ENCODE data around the gene ERC1. TPM values are rescaled to one million over a fixed set of nuclear protein-coding genes. Genes with fewer than 3 reads are reported as not detected.

Gene ERC1
- total RNA-seq, 1 donor from 2014 or later, result 82.2 TPM

DNA sequence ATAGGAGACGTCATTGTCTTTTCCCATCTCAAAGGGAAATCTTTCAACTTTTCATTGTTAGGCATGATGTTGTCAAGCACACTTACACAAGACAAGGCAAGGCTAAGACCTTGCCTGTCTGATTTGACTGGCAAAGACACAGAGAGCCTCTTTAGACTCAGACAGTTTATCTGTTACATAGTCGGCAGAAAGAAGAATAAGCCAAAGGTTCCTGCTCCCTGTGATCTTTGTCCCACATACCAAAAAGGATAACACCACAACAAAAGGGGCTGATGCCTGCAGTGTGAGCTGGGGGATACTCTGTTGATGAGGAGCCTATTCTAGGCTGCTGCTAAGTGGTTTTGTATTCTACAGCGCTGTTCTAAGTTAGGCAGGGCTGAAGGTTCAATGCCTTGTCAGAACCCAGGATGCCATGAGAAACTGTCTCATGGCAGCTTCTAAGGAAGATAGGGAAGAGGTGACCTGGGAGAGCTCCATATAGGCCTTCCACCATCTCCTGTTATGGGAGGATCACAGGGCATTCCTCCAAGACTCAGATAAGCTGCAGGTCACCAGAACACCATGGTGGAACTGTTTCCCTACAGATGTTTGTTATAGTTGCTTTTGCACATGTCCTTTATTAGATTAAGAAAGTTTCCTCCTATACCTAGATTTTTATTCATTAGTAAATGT, 12.7 kb downstream of the ERC1 start:
- H3K4me1 Mint-ChIP-seq (ENCODE audit: low read depth, unreplicated experiment), result no peaks in the 10 kb centered on the region
- TF ChIP-seq, protein P1, sequence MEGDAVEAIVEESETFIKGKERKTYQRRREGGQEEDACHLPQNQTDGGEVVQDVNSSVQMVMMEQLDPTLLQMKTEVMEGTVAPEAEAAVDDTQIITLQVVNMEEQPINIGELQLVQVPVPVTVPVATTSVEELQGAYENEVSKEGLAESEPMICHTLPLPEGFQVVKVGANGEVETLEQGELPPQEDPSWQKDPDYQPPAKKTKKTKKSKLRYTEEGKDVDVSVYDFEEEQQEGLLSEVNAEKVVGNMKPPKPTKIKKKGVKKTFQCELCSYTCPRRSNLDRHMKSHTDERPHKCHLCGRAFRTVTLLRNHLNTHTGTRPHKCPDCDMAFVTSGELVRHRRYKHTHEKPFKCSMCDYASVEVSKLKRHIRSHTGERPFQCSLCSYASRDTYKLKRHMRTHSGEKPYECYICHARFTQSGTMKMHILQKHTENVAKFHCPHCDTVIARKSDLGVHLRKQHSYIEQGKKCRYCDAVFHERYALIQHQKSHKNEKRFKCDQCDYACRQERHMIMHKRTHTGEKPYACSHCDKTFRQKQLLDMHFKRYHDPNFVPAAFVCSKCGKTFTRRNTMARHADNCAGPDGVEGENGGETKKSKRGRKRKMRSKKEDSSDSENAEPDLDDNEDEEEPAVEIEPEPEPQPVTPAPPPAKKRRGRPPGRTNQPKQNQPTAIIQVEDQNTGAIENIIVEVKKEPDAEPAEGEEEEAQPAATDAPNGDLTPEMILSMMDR (IDR thresholded peaks at IDR 0.05; ENCODE audit: partially characterized antibody, unreplicated experiment), result no peak
- no peaks in the 10 kb centered on the region for H3K36me3 Mint-ChIP-seq (ENCODE audit: unreplicated experiment)
- DNase-seq, result no peak
- H3K27me3 Mint-ChIP-seq (ENCODE audit: unreplicated experiment), result no peaks in the 10 kb centered on the region
- H3K27ac Mint-ChIP-seq (ENCODE audit: unreplicated experiment), result no peak overlapping the region
- peaks cover under 1% of the 10 kb centered on the region for H3K9me3 Mint-ChIP-seq (ENCODE audit: unreplicated experiment)
- no peak overlapping the region for H3K4me3 Mint-ChIP-seq (ENCODE audit: unreplicated experiment)

DNA sequence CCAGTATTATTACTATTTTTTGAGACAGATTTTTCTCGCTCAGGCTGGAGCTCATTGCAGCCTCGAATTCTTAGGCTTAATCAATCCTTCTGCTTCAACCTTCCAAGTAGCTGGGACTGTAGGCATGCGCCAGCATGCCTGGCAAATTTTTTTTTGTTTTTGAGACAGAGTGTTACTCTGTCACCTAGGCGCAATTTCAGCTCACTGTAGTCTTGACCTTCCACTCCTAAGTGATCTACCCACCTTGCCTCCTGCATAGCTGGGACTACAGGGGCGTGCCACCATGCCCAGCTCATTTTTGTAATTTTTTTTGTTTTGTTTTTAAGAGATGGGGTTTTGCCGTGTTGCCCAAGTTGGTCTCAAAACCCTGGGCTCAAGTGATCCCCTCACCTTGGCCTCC, 15.2 kb downstream of the ERC1 start:
- TF ChIP-seq, protein P1 (IDR thresholded peaks at IDR 0.05; ENCODE audit: partially characterized antibody, unreplicated experiment), result no peak
- DNase-seq, result no peak
- no peaks in the 10 kb centered on the region for H3K36me3 Mint-ChIP-seq (ENCODE audit: unreplicated experiment)
- no peak overlapping the region for H3K27ac Mint-ChIP-seq (ENCODE audit: unreplicated experiment)
- H3K27me3 Mint-ChIP-seq (ENCODE audit: unreplicated experiment), result peaks cover 1% of the 10 kb centered on the region
- H3K9me3 Mint-ChIP-seq (ENCODE audit: unreplicated experiment), result peaks cover 2% of the 10 kb centered on the region
- no peak overlapping the region for H3K4me3 Mint-ChIP-seq (ENCODE audit: unreplicated experiment)
- no peaks in the 10 kb centered on the region for H3K4me1 Mint-ChIP-seq (ENCODE audit: low read depth, unreplicated experiment)

DNA sequence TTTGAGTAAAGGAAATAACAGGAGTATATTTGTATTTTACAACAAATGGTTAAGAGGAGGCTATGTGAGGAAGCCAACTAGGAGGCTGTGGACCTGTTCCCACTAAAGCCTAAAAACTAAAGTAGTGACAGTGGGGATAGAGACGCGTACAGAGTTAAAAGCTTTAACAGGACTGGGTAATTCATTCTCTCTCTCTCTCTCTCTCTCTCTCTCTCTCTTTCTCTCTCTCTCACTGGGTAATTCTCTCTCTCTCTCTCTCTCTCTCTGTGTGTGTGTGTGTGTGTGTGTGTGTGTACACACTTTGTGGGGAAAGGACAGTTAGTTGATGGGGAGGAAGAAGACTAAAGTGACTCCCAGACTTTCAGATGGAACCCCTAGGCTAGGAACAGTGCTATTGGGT, 16.3 kb downstream of the ERC1 start:
- peaks cover 1% of the 10 kb centered on the region for H3K27me3 Mint-ChIP-seq (ENCODE audit: unreplicated experiment)
- H3K36me3 Mint-ChIP-seq (ENCODE audit: unreplicated experiment), result no peaks in the 10 kb centered on the region
- H3K9me3 Mint-ChIP-seq (ENCODE audit: unreplicated experiment), result peaks cover 2% of the 10 kb centered on the region
- H3K27ac Mint-ChIP-seq (ENCODE audit: unreplicated experiment), result no peak overlapping the region
- DNase-seq, result no peak
- no peaks in the 10 kb centered on the region for H3K4me1 Mint-ChIP-seq (ENCODE audit: low read depth, unreplicated experiment)
- TF ChIP-seq, protein P1 (IDR thresholded peaks at IDR 0.05; ENCODE audit: partially characterized antibody, unreplicated experiment), result no peak
- H3K4me3 Mint-ChIP-seq (ENCODE audit: unreplicated experiment), result no peak overlapping the region

DNA sequence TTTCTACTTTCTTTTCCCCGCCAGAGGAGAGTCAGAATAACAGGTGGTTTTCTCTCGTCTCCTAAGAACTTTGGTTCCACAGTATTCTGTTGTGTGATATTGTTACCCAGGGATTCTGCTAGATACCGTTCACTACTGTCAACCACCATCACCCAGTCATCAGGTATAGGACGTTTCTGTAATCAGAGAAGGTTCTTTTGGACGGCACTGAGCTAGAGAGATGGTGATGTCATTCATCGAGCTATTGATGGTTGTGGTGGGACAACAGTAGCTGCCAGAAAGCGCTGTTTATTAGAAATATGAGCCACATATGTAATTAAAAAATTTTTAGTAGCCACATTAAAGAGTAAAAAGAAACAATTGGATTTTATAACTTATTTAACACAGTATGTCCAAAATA, 17.0 kb downstream of the ERC1 start:
- no peaks in the 10 kb centered on the region for H3K36me3 Mint-ChIP-seq (ENCODE audit: unreplicated experiment)
- TF ChIP-seq, protein P1 (IDR thresholded peaks at IDR 0.05; ENCODE audit: partially characterized antibody, unreplicated experiment), result no peak
- no peak overlapping the region for H3K27ac Mint-ChIP-seq (ENCODE audit: unreplicated experiment)
- H3K4me3 Mint-ChIP-seq (ENCODE audit: unreplicated experiment), result no peak overlapping the region
- no peaks in the 10 kb centered on the region for H3K4me1 Mint-ChIP-seq (ENCODE audit: low read depth, unreplicated experiment)
- H3K9me3 Mint-ChIP-seq (ENCODE audit: unreplicated experiment), result peaks cover 2% of the 10 kb centered on the region
- peaks cover 1% of the 10 kb centered on the region for H3K27me3 Mint-ChIP-seq (ENCODE audit: unreplicated experiment)
- no peak for DNase-seq

DNA sequence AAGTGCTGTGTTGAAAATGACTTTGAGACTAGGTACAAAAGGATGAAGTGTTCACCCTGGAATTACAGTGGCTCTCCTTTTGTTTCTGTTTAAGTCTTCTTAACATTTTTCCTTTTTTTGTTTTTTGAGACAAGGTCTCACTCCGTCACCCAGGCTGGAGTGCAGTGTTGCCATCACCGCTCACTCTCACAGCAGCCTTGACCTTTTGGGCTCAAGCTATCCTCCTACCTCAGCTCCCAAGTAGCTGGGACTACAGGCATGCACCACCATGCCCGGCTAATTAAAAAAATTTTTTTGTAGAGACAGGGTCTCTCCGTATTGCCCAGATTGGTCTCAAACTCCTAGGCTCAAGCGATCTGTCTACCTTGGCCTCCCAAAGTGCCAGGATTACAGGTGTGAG, 20.1 kb downstream of the ERC1 start:
- TF ChIP-seq, protein P1 (IDR thresholded peaks at IDR 0.05; ENCODE audit: partially characterized antibody, unreplicated experiment), result no peak
- Mint-ChIP-seq H3K9me3 (ENCODE audit: unreplicated experiment) (peaks cover 2% of the 10 kb centered on the region), H3K4me1 (ENCODE audit: low read depth, unreplicated experiment) (no peaks in the 10 kb centered on the region), H3K36me3 (ENCODE audit: unreplicated experiment) (no peaks in the 10 kb centered on the region), H3K4me3 (ENCODE audit: unreplicated experiment) (no peak overlapping the region), H3K27me3 (ENCODE audit: unreplicated experiment) (peaks cover 1% of the 10 kb centered on the region), H3K27ac (ENCODE audit: unreplicated experiment) (no peak overlapping the region)
- DNase-seq, result no peak

Measured in glutamatergic neuron (in vitro differentiated cells).